ENCODE results near the gene PHLDA3. TPM values are rescaled to one million over a fixed set of nuclear protein-coding genes. Genes with fewer than 3 reads are reported as not detected.

Gene PHLDA3
- polyA plus RNA-seq, 4 donors = 8.8 to 17.1 (median 11.7) TPM

GRCh38 chr1:201436969-201437368 lies 32.0 kb downstream of the PHLDA3 start:
- DNase-seq (ENCODE audit: low read depth in 4 of 4, low spot score in 3 of 4) = no peak

DNA sequence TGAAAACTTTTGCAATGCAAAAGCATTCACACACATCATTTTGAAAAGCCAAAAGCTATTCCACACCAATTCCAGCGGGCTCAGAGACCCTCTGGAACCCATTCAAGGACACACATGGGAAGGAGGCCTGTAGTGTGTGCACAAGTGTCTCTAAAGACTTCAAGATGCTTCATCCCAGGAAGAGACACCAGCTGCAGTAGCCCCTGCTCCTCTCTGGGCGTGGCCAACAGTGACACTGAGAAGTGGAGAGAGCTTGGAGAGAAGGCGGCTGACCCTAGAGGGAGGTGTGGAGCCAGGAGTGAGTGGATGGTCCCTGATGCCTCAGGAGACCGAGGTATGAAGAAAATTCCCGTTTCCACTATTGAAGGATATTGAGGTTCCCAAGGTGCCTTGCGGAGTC lies 32.6 kb downstream of the PHLDA3 start:
- no peak for DNase-seq (ENCODE audit: low read depth in 4 of 4, low spot score in 3 of 4)

DNA sequence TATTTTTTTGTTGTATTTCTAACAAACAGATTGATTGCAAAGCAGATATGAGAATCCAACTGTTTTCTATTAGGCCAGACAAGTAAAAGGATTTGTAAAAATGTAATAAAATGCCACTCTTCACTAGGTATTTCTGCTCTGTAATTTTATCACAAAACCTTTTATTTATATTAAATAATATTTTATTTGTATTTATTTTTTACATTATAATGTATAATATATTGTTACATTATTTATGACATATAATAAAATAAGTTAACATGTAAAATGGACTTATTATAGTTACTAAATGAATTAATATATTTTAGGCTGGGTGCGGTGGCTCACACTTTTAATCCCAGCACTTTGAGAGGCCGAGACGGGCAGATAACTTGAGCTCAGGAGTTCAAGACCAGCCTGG lies 34.7 kb downstream of the PHLDA3 start:
- no peak for DNase-seq (ENCODE audit: low read depth in 4 of 4, low spot score in 3 of 4)

GRCh38 chr1:201433609-201434008 lies 35.4 kb downstream of the PHLDA3 start:
- DNase-seq (ENCODE audit: low read depth in 4 of 4, low spot score in 3 of 4) = no peak

DNA sequence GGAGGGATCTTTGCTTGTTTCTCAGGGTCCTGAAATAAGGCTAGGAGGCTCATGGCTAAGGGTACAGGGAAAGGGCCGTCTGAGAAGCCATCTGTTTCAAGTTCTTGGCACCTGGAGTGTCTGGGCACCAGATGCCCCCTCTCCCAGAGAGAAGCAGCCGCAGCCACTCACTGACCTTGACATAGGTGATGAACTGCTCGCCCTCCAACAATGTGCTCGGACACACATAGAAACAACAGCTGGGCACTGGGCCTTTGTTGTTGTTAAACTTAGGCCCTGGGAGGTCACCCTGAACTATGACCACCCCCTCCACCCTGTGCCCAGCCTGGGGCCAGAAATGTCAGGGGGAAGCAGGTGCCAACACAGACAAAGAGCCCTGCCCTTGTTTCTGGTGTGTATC lies 38.2 kb downstream of the PHLDA3 start:
- no peak for DNase-seq (ENCODE audit: low read depth in 4 of 4, low spot score in 3 of 4)

GRCh38 chr1:201429736-201430501 lies 39.1 kb downstream of the PHLDA3 start:
- DNase-seq (ENCODE audit: low read depth in 4 of 4, low spot score in 3 of 4) = no peak

GRCh38 chr1:201427963-201428362 lies 41.0 kb downstream of the PHLDA3 start:
- no peak for DNase-seq (ENCODE audit: low read depth in 4 of 4, low spot score in 3 of 4)

GRCh38 chr1:201426479-201427310 lies 42.3 kb downstream of the PHLDA3 start:
- no peak for DNase-seq (ENCODE audit: low read depth in 4 of 4, low spot score in 3 of 4)

DNA sequence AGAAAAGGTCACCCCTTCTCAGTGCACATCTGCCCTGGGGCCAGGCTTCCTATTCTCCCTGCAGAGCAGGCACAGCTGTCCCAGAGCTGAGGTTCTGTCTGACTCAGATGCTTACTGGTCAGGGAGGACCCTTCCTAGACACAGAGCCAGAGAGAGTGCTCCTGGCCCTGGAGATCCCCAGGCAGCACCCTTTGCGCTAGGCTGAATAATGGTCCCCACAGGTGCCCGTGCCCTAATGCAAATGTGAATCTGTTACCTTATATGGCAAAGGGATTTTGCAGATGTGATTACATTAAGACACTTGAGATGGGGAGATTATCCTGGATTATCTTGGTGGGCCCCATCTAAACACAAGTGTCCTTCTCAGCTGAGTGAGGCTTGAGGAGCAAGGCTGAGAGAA lies 44.8 kb downstream of the PHLDA3 start:
- DNase-seq (ENCODE audit: low read depth in 4 of 4, low spot score in 3 of 4) = no peak

GRCh38 chr1:201423655-201424054 lies 45.3 kb downstream of the PHLDA3 start:
- DNase-seq (ENCODE audit: low read depth in 4 of 4, low spot score in 3 of 4) = no peak

GRCh38 chr1:201422436-201423030 lies 46.5 kb downstream of the PHLDA3 start:
- DNase-seq (ENCODE audit: low read depth in 4 of 4, low spot score in 3 of 4) = no peak

DNA sequence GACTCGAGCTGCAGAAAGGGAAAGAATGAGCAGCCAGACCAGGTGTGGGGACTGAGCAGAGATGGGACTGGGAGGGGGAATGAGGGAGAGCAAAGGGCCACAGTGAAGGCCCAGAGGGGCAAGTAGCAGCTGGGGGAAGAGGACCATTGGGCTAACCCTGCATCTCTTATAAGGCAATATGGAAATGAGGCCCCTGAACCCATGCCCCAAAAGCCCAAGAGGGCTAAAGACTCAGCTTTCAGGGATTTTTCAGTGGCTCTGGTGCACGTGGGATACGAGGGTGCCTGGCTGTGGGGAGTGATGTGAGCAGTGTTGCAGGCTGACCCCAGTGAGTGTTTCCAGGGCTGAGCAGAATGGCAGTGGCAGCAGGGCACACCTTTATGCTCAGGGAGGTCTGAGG lies 47.0 kb downstream of the PHLDA3 start:
- no peak for DNase-seq (ENCODE audit: low read depth in 4 of 4, low spot score in 3 of 4)

GRCh38 chr1:201421041-201421440 lies 47.9 kb downstream of the PHLDA3 start:
- DNase-seq (ENCODE audit: low read depth in 4 of 4, low spot score in 3 of 4) = no peak

DNA sequence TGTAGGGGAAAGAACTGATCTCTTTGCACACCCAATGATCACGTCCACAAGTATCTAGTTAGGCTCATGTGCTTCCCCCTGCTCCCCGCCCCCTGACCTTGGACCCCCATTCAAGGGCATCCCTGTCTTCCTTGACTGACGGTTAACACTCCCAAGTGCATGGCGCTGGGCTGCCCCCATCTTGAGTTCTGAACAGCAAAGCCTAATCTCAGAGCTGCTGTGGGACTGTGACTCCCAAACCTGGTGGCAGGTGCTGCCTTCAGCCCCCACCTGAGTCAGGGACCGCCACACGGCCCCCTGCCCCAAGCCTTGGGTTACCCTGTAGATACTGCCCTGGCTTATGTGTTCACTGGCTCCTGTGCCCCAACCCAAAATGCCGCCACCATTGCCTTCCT lies 48.4 kb downstream of the PHLDA3 start:
- DNase-seq (ENCODE audit: low read depth in 4 of 4, low spot score in 3 of 4) = no peak

DNA sequence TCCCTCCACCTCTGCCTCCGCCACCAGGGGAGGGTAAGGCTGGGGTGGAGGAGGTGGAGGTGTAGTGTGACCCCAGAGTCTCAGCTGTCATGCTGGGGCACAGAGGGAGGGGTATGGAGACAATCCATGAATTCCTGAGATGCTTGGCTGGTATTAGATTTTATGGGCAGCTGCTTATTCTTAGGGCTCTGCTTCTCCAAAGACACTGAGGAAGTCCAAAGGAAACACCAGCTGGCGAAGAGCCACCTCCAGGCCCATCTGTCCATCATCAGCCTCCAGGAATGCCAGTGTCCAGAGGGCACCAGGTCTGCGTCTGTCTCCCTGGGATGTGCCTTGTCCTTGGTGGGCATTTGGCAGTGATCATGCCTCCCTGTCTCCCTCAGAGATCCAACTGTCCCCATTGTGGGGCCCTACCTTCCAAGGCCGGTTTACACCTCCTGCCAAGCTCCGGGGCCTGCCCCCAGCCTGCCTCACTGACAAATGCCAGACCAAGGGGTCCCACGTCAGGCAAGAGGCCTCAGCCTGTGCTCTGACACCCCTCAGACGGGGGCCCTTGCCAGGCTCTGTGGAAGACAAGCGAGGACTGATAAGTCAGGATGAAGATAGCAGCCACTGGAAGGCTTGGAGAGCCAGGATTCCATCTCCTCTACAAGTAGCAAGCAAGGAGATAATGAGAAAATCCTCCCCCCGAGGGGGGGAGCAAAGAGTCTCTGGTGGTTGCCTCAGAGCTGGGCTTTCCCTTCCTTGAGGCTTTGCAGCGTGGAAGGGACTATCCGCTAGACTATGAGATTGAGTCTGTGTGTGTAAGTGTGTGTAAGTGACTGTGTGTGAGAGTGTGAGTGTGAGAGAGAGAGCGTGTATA lies 49.0 kb downstream of the PHLDA3 start:
- DNase-seq (ENCODE audit: low read depth in 4 of 4, low spot score in 3 of 4) = no peak

DNA sequence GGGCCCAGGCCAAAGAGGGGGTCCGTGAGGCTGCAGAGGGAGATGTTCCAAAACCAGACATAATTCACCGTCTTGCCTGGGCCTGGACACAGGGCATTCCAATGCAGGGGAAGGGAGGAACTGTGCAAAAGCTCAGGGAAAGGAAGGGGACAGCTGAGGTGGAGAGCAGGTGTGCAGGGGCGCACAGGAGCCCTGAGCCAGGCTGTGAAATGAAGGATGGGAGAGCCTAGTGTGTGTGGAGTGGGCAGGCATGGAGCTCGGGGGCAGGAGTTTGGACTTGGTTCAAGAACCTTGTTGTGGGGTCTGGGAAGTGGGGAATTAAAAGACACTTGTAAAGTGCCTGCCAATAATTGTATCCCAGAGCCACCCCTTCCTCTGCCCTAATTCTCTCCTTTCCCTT lies 49.7 kb downstream of the PHLDA3 start:
- DNase-seq (ENCODE audit: low read depth in 4 of 4, low spot score in 3 of 4) = no peak

GRCh38 chr1:201418461-201418860 lies 50.5 kb downstream of the PHLDA3 start:
- no peak for DNase-seq (ENCODE audit: low read depth in 4 of 4, low spot score in 3 of 4)

All from right renal pelvis (tissue), 4 donors.